OCI-LY7 (cell line): ENCODE results near the gene ENSA.

Experiments used
- CTCF ChIP-seq: fragments of 200-600 bp; sonication (generic); conservative IDR thresholded peaks from 2 replicates; pipeline ENCODE4 v1.5.1; 2014; ENCODE audit warnings: mild to moderate bottlenecking, antibody characterized with exemption, low read length, moderate library complexity, mixed read lengths
- EZH2phosphoT487 ChIP-seq: fragments of 200-600 bp; sonication (generic); IDR thresholded peaks from 2 replicates; pipeline ENCODE4 v1.6.1; 2018; ENCODE audit warnings: low read depth, borderline replicate concordance, mild to moderate bottlenecking, mixed run types, antibody characterized with exemption, low read length, moderate library complexity, mixed read lengths

GRCh38 chr1:150628766-150629114 is 672 bp downstream of the ENSA start:
- TF ChIP-seq CTCF (no peak), EZH2phosphoT487 (no peak)
